AG08395 (cell line): ENCODE measurements around the gene LRCH1.

Experiments used
- DNase-seq: peaks from one replicate; pipeline ENCODE4 v3.0.0; 2012; ENCODE audit warnings: mixed read lengths, low spot score

LRCH1 gene

DNA sequence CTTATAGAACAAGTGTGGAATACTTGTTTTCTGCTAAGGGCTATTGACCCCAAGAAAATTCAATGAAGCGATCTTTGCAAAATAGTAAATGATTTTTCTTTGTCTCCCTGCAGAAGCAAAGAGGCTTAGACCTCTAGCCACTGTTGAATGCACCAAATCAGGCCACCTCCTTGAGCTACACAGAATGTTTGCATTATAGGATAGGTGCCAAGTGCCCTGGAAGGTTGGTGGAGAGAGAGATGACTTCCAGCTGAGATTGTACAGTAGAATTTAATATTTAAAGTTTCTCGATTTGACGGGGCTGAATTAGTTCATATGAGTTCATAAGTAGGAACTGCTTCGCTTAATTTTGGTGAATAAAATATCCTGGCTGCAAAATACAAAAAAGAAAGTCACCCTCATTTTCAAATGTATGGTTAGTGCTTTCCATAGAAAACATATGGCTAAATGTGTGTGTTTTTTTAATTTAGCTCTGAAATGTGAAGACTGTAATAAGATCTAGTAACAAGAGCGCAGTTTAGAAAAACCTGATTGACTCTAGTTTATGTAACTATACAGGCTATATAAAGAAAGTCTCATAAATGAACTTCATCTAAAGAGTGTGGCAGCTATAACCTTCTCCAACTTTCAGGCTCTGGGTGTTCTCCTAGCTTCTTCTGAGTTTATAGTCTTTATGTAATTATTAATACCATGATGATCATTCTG lies 41.6 kb downstream of the LRCH1 start:
- no peak for DNase-seq

DNA sequence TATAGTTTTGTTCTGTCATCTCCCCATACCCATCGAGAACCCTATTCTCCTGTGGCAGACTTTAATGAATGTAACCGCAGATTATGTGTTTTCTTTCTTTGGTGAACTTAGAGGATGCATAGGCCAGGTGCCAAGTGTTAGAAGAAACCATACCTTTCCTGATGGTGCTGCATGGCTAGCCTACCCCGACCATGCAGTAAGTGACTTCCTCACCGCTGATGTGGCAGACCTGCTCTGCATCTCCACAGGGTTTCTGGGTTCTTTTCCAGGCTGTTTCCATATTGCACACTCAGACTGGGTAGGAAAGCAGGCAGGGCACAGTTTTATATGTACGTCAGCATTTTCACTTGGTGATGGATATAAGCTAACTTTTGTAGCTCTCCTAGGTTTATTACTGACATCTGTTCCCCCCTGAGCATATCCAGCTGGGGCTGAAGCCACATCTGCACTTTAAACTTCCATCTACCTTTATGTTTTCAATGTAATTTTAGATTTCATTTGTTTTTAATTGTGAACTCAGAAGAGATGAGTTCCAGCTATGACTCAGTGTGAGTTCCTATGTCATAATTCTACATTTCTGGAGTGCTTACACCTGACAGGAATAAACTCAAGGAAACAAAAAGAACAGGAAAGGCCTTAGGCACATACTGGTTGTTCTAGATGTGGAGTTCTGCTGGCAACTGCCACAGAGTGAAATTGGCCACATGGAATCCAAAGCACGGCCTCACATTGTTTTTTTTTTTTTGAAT lies 42.3 kb downstream of the LRCH1 start:
- no peak for DNase-seq

DNA sequence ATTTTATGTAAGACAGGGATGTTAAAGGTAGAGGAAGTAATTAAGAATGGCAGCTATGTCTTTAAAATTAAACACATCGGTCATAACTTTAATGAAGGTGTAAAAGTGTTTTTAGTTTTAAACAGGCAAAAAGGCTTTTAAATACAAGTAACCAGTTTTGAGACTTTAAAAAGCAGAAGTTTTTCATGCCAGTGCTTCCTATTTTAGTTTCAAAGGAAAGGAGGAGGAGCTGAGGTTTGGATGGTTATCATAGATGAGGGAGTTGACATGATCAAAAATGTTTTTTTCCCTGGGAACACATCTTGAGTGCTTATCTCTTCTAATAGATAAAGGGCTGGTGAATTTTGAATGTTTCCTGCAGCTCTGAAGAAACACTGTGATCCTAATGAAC lies 42.9 kb downstream of the LRCH1 start:
- DNase-seq = no peak

DNA sequence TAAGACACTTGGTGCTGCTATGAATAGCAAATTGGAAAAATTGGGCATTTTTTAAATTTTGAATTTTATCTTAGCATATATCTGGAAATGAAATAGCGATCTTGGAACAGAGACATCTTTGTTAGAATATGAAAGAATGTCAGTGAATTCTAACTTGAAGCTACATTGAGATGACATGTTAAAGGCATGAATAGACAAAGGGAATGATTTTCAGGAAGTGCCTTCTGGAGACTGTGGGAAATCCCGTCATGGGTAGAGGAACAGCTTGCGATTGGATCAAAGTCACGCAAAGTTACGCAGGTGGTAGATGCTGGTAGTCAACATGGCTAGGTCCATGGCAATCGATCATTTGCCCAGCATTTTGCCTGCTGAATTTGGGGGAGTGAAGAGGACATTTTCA lies 43.5 kb downstream of the LRCH1 start:
- DNase-seq = no peak

DNA sequence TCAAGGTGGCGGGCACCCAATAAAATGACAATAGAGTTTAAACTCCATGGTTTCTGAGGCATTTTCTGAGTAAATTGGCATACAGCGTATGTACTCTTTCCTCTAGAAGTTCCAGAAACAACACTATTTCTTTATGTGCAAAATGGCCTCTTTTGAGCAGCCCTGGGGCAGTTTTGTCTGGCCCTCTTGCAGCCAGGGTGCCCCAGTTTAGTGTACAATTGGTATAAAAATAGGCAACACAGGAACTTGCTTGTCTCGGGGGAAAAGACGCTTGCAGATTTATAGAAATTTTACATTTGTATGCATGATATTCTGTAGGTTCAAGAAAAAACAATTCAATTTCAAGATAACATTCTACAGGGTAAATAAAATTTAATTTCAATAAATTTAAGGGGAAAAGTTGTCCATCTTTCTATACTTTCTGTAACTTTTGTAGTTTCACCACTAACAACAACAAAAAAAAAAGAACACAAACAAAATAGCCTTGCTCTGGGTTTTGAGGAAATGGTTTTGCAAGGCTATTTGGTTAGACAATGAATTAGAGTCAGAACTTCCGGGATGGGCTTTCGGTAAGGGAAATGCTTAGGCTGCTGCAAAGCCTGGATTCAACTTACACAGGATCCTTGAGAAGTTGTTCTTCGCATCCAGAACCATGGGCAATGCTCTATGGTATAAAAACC lies 45.3 kb downstream of the LRCH1 start:
- DNase-seq = no peak

DNA sequence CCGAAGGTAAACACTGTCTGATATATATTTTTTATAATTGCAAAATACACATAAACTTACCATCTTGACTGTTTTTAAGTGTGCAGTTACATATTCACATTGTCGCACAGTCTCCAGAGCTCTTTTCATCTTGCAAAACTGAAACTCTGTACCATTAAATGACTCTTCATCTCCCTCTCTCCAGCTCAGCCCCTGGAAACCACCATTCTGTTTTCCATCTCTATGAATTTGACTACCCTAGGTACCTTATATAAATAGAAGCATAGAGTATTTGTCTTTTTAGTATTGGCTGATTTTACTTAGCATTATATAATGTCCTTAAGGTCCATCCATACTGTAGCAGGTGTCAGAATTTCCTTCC lies 45.8 kb downstream of the LRCH1 start:
- DNase-seq = no peak

DNA sequence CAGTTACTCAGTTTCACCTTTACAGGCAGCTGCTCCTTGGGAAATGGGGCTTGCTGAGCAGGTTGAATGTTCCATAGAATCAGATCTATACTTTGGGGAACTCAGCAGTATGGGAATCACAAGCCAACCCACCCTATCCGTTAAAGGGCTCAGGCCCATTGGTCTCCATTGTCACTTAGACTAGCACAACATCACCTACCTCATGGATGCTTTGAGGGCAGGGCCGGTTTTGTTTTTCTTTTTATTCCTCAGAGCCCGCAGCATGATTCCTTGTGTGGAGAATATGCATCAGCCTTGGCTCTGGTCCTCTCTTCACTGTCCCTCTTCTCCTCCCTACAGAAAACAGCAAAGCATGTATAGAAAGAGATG lies 48.0 kb downstream of the LRCH1 start:
- DNase-seq = no peak

DNA sequence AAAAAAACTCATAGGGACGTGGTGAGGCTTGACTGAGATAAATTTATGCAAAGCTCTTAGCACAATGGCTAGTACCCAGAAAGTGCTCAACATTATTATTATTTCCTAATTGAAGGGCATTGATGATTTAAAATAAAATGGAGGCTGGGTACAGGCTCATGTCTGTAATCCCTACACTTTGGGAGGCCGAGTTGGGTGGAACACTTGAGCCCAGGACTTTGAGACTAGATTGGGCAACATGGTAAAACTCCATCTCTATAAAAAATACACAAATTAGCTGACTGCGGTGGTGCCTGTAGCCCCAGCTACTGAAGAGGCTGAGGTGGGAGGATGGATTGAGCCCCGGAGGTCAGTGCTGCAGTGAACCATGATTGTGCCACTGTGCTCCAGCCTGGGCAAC lies 49.6 kb downstream of the LRCH1 start:
- DNase-seq = no peak

DNA sequence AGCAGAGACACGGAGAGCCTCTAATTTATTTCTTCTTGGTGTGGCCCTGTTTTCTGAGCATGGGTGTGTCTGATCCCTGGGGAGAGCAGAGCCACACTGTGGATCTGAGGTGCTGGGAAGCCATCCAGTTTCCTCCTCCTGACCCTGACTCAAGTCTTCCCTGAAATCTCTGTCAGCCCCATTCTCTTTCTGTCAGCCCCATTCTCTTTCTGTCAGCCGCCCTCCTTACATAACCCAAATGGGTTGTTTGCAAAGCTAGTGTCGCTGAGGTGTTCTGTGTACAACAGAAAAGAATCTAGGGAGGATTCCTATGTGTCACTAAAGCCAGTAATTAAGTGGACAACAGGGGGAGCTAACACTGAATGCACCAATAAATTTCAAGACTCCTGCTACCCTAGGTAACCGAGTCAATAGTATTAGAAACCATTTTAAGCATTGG lies 50.2 kb downstream of the LRCH1 start:
- DNase-seq = no peak

DNA sequence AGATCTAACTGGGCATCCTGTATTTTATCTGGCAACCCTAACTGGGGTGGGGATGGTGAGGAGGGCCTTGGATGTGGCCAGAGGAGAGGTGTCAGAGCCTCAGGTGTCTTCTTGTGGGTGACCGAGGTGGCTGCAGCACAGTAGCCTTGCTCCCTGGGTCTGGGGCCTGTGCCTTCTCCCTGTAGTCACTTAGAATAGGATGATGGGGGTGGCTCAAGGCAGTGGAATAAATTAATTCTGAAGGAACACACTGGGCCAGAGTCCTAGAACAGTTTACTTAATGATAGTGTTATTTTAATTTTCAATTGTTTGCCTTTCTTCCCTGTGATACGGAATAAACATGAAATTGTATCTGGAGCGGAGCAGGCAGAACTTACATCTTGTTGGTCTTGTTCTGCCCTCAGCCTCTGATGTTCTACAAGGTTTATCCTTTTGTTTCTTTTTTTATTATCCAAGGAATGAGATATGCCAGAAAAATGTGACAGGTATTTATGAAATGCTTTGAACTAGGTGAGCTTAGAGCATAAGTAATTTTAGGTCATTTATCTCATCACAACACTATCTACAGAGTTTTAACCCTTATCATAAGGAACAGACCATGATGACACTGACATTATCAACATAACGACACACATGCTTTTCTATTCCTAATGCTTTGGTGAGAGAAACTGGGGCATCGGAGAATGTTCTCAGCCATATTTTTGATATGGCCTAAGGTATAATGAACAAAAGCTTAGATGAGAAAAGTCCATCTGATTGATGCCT lies 51.4 kb downstream of the LRCH1 start:
- DNase-seq = no peak

DNA sequence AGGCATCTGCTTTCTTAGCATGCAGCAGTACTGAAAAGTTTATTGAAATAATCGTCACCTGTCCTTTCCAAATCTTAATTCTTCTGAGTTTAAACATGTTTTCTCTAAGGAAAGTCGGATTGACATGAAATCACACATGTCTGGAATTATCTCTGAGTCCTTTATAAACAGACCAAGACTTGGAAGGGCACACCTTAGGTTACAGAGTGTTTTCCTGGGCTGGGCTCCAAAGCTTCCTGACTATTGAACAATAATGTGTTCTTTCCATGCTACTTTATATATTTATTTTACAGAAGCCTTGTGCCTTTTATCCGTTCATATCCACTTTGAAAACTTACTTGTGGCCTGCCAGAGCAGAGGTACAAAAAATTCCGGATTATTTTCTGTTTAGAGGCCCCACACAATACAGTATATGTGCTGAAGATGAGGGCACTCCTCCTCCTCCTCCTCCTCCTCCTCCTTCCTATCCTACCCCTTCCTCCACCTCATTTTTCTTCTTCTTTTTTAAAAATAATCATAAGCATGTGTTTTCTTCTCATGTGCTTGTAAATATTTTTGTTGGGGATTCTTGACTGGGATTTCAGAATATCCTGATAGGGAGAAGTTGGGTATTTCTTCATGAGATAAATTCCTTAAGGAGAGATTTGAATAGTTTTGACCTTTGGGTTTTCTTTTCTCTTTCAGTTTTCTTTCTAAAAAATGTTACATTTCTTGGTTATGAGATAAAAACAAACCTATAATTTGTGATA lies 52.3 kb downstream of the LRCH1 start:
- DNase-seq = no peak

DNA sequence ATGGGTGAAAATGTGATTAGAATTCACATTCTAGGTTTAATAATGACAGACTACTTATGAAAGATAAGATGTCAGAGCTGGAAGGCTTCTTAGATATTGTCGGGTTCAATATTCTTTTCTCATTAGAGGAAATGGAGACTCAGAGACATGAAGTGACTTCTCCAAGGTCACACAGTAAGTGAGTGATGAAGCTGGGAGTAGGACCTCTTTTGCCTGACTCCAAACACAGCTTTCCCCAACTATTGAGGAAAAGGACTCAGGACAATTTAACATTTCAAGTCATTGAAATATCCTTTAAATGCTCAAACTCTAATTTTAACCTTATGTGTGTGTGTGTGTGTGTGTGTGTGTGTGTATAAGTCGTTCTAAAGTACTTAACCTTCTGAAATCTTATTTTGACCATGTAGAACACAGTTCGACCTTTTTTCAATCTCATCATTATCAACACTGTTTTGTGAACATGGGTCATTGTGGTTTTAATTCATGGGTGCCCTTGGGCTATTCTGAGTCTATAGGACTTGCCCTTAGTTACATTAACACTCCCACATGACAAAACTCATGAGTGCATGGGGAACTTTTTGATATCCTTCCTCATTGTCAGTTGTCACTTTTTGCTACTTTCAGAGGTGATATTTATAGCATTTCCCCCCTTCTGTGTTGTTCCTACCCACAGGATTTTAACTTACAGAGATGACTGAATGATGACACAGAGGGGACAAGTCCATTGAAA lies 53.0 kb downstream of the LRCH1 start:
- no peak for DNase-seq

DNA sequence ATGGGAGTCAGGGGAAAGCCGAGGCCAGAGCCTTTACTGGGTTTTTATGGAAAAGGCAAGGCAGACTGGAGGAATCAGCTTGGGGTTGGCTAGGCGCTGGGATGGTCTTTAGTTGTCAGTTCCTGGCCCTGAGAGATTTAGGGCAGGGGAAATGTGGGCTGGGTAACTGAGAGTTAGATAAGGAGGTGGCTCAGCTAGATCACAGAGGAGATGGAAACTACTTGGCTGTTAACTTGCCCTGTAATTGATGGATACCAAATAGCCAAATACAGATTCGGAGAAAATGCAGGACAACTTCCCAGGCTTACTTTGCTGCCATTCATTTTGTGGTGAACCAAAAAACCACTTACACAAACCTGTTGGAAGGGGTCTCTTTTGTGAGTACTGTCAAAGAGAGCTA lies 54.0 kb downstream of the LRCH1 start:
- no peak for DNase-seq

DNA sequence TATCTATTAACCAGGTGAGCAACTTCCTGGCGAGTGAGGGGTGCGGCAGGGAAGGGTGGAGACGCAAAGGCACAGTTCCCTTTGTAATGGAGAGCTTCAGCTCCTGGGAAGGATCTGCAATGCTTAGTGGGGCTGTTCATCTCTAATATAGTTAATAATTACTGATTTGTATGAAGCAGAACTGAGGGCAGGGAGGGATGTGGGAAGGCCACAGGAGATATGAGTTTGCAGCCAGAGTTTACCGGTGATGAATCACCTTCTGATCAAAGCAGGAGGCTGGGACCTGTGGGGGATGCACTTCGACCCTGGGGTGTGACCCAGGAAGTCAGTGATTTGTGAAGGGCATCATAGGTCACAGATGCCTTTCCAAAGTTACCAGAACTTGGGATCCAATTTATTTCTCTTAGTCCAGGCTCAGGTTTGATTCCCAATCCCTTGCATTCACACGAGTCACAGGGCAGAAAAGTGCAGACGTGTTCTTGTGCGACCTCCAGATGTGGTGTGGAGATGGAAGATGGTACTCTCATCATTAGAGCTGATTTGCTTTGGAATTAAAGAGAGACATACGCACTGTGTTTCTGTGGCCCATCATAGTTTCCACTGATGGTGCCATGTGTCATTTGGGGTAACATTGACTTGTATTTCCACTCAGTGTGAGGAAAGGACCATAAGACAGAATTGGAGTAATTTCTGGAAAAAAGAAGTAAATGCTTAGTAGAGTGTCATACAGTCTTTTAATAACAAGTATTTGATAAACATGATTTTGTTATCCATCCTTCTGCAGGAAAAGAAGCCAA lies 55.0 kb downstream of the LRCH1 start:
- DNase-seq = no peak

DNA sequence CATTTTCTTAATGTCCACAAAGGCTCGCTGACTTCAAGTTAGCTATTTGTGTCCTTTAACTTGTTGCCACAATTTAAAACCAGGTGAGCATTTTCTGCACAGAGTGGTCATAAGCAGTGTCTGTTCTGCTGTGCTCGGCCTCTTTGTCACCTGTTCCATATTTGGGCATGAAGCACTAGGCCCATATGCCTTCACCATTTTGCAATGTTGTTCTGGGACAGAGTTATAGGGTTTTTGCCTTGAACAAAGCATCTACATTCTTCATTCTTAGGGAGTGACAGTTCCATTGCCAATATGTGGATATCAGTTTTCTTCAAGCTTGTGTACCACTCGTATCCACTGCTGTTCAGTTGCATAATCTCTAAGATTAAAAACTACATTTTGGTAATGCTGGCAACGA lies 56.1 kb downstream of the LRCH1 start:
- DNase-seq = no peak

DNA sequence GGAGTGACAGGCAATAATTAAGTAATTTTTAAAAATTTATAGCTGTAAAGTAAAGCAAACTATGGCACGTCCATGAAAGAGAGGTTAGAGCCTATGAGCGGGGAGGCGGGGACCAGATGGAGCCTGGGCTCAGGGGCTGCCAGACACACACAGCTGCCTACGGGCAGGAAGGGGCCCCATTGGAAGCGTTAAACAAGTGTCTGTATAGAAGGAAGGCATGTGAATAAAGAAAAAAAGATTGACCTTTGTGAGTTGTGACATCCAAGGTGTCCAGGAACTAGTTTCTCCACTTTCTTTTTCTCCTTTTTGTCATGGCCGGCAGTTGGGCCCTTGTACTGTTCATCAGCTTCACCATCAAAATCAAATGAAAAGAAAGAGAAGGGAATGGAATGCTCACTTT lies 56.8 kb downstream of the LRCH1 start:
- DNase-seq = no peak

DNA sequence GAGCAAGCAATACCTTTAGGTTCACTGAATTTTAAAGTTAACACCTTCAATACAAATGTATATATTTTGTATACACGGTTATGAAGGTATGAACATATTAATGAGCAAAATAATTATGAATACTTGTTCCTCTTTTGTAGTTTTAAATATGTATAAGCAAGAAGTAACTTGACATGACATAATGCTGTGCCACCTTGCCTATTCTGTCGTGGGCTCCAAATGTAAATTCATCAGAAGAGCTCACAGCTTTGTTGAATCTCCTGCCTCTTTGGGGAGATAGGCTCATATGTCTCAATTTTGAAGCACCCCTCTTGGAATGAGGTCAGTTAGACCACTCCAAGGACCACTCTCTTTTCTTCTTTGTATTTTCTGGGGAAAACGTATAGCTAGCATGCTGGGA lies 59.3 kb downstream of the LRCH1 start:
- no peak for DNase-seq

DNA sequence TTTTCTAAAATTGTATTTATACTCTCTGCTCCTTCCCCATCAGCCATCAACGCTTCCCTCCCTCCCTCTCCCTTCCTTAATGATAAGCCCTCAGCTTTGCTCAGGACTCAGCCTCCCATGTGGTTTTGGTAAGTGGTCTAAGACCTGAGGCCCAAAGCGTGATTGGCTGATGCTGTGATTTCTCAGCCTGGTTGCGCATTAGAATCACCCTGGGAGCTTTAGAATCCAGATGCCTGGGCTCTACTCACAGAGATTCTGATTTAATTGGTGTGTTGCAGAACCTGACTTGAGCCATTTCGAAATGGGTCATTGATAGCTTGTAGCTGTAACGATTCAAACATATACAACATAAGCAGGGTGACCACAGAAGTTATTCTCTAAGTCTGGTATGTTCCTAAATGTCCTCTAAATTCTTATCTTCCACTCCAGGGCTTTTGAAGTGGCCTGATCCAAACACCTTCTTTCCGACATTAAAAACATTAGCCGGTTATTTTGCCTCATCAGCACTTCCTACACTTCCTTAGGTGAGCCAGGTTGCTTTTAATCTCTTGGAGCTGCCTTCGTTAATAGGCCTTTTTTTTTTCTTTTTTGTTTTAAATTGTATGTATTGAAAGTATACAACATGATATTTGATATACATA lies 60.6 kb downstream of the LRCH1 start:
- no peak for DNase-seq

DNA sequence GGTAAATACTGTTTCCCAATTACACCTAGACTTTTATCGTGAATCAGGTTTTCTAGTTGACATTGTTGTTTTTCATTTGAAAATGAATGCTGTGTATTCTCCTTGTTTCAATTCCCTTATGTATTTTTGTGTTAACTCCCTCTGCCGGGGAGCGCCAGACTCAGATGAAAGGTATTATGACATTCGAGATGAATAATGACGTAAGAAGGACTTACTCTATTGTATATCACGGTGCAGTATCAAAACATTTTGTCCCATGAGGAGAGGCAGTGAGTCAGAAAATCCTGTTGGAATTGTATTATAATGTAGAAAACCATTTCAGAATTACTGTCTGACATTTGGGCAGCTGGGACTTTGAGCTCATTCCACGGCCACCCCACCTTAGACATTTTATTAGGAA lies 61.6 kb downstream of the LRCH1 start:
- DNase-seq = no peak
